Tibial nerve (tissue), 4 donors: ENCODE results near the gene CD2AP. TPM values are rescaled to one million over a fixed set of nuclear protein-coding genes. Genes with fewer than 3 reads are reported as not detected.
"Not testable (repeated sequence)": the region's sequence is repeated elsewhere in the genome, so short reads cannot be mapped to it uniquely, and the experiment has no call there.

Source experiments
- DNase-seq, 2 donors: peaks; one replicate each; pipeline ENCODE4 v3.0.0-alpha.2; 2019; ENCODE audit warnings: low spot score in 2 of 2
- H3K27ac ChIP-seq, 4 donors: fragments of 200-600 bp; sonication (generic) in 3 of 4; one replicate each; pipeline ENCODE4 v1.5.1; 2017 to 2019; ENCODE audit warnings: mild to moderate bottlenecking in 1 of 4
- H3K27me3 ChIP-seq, 2 donors: fragments of 200-600 bp; sonication (generic) in 1 of 2; one replicate each; pipeline versions ENCODE4 v1.5.1 to v1.6.0; 2017 to 2019
- H3K36me3 ChIP-seq, 3 donors: fragments of 200-600 bp; sonication (generic); one replicate each; pipeline ENCODE4 v1.5.1; 2018 to 2019
- H3K4me1 ChIP-seq, 4 donors: fragments of 200-600 bp; sonication (generic) in 3 of 4; one replicate each; pipeline ENCODE4 v1.5.1; 2017 to 2019
- H3K4me3 ChIP-seq, 4 donors: fragments of 200-600 bp; sonication (generic) in 3 of 4; one replicate each; pipeline ENCODE4 v1.5.1; 2017 to 2019; ENCODE audit warnings: mild to moderate bottlenecking in 1 of 4, moderate library complexity in 1 of 4
- H3K9me3 ChIP-seq, 4 donors: fragments of 200-600 bp; sonication (generic) in 3 of 4; one replicate each; pipeline ENCODE4 v1.5.1; 2017 to 2019
- EP300 ChIP-seq, 2 donors: sonication (generic); formaldehyde crosslinking; IDR thresholded peaks; one replicate each; pipeline ENCODE4 v1.6.1; 2017; ENCODE audit warnings: antibody characterized with exemption in 2 of 2, mild to moderate bottlenecking in 1 of 2
- POLR2A ChIP-seq, 2 donors: fragments of 450-650 bp; IDR thresholded peaks; one replicate each; pipeline ENCODE4 v1.6.1; 2017; ENCODE audit warnings: antibody characterized with exemption in 2 of 2, mild to moderate bottlenecking in 2 of 2, moderate library complexity in 2 of 2
- WGBS, 2 donors: methylation state at CpG; one replicate each; pipeline ENCODE4 v1.1.5; 2018; 5-methylcytosine and 5-hydroxymethylcytosine counted together
- total RNA-seq, 4 donors: library from RNA; depleted of rRNA; stranded (reverse); fragments of >200 nt; gene quantifications; one replicate each; pipeline ENCODE4 v1.1.0, GENCODE V29; 2016
- TF ChIP-seq, protein P1 (sequence below), 5 experiments: fragments of 200-600 bp in 3 of 5; fragments of 450-650 bp in 2 of 5; sonication (generic) in 3 of 5; IDR thresholded peaks; one replicate each; pipeline ENCODE4 v1.5.1; 2016 to 2019; ENCODE audit warnings: antibody characterized with exemption in 5 of 5, mild to moderate bottlenecking in 3 of 5, moderate library complexity in 2 of 5

Gene CD2AP
- total RNA-seq, 4 donors from 2014 or later = 18.4 to 32.1 (median 25.2) TPM

DNA sequence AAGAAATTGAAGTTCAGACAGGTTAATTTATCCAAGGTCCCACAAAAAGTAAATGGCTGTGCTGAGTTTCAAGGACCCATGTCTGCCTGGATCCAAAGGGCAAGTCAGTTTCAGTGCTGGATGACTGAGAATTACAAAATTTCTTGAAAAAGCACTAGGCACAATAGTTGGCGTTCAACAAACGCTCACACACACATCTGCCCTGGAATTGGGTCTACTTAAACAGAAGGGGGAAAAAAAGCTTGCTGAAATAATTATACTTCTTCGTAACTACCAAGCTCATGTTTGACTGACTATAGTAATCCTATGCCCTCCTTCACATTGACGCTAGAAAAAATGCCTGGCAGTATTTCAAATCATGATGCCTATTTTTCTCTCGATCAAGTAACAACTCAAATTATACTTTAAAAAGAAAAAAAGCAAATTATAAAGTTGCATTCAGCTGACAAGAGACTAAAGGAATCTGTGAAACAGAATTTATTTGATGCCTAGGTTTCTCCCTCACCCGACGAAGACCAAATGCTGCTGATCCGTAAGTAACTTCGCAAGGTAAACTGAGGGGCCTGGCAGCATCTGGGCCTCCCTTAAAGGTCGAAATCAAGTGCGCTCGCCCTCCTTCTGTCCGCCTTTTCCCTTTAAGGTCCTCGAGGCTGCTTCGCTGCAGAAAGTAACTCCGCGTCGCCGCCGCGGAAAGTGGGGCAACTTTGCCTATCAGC, 650 bp upstream of the CD2AP start:
- peak overlapping the region; percentile 95 to 97 (median 96) for H3K27ac ChIP-seq
- WGBS, 2 donors = 6 to 9% methylated on average over 21 of the region's 21 CpGs
- H3K27me3 ChIP-seq = no peaks in the 10 kb centered on the region
- H3K4me3 ChIP-seq = peak overlapping the region; percentile 83 to 99 (median 86)
- no peak for DNase-seq
- TF ChIP-seq, protein P1, sequence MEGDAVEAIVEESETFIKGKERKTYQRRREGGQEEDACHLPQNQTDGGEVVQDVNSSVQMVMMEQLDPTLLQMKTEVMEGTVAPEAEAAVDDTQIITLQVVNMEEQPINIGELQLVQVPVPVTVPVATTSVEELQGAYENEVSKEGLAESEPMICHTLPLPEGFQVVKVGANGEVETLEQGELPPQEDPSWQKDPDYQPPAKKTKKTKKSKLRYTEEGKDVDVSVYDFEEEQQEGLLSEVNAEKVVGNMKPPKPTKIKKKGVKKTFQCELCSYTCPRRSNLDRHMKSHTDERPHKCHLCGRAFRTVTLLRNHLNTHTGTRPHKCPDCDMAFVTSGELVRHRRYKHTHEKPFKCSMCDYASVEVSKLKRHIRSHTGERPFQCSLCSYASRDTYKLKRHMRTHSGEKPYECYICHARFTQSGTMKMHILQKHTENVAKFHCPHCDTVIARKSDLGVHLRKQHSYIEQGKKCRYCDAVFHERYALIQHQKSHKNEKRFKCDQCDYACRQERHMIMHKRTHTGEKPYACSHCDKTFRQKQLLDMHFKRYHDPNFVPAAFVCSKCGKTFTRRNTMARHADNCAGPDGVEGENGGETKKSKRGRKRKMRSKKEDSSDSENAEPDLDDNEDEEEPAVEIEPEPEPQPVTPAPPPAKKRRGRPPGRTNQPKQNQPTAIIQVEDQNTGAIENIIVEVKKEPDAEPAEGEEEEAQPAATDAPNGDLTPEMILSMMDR (IDR thresholded peaks at IDR 0.05) = no peak
- TF ChIP-seq EP300 (IDR thresholded peaks at IDR 0.05) (no peak), POLR2A (IDR thresholded peaks at IDR 0.05) (no peak)
- H3K36me3 ChIP-seq = no peaks in the 10 kb centered on the region
- H3K9me3 ChIP-seq = no peaks in the 10 kb centered on the region
- peaks cover 0 to 27% (median 6%) of the 10 kb centered on the region in 4 donors for H3K4me1 ChIP-seq

DNA sequence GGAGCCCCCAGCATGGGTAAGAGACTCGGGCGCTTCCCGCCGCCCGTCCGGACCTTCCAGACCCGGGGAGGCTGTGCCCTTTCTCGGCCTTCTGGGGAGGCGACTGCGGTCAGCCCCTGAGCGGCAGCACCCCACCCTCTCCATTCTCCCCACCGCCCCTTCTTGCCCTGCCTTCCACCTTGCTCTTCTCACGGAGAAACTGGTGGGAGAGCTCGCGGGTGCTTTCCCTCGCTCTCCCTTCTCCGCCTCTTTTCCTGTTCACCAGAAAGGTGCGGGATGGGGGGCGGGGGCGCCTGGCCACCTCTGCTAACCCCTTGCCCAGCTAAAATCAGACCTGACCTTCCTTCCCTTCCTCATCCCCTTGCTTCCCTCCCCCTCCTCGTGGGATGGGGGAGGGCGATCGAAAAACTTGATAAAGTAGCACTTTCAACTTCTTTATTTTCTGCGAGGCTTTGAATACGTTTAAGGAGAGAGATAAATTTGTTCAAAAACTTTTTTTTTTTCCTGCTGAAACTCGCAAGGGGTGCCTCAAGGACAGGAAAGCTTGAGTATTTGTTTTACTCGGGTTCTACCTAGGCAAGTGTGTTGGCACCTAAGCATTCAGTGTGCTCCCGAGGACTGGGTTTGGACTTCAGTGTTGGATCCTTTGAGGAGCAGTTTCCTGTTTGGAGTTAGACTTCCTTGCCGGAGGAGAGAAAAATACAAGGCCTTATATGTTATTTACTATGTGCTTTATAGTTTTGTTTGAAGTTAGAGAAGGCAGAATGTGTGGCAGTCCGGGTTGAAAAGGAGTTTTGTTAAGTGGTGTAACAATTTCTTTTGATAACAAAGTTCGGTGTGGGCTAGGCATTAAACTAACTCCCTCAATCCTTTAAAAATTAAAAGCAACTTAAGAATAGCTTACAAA, 897 bp downstream of the CD2AP start:
- Histone ChIP-seq H3K27me3 (no peaks in the 10 kb centered on the region), H3K9me3 (no peaks in the 10 kb centered on the region), H3K4me1 (peaks cover 0 to 28% (median 6%) of the 10 kb centered on the region in 4 donors), H3K27ac (peak overlapping the region; percentile 95 to 97 (median 96)), H3K4me3 (peak overlapping the region; percentile 83 to 99 (median 86)), H3K36me3 (no peaks in the 10 kb centered on the region)
- DNase-seq = peak in 1 of 2 donors; percentile 11
- TF ChIP-seq EP300 (IDR thresholded peaks at IDR 0.05) (no peak), POLR2A (IDR thresholded peaks at IDR 0.05) (peak in 1 of 2 donors; percentile 11)
- TF ChIP-seq, protein P1 (IDR thresholded peaks at IDR 0.05) = no peak
- WGBS, 2 donors = 0% methylated on average over 23 to 31 of the region's 31 CpGs

DNA sequence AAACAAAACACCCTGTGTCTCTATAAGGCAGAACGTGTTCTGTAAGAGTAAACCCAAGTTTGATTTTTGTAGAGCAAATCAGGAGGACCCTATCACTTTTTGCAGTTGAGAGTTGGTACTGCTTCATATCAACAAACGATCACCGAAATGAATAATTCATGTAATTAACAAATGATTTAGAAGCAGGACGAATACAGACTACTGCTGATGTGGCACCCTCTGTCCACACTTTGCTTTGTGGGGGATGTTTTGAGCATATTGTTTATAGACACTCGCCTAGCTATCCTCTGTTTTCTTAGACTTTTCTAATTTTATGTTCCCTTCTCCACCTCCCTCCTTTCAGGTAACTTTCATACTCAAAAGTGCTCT, 1.5 kb downstream of the CD2AP start:
- H3K4me3 ChIP-seq = peak overlapping the region; percentile 83 to 99 (median 86)
- no peak for DNase-seq
- no peaks in the 10 kb centered on the region for H3K27me3 ChIP-seq
- H3K9me3 ChIP-seq = no peaks in the 10 kb centered on the region
- no peak for TF ChIP-seq EP300 (IDR thresholded peaks at IDR 0.05)
- 5% methylated on average over 5 of the region's 5 CpGs for WGBS, 2 donors
- no peaks in the 10 kb centered on the region for H3K36me3 ChIP-seq
- H3K27ac ChIP-seq = peak overlapping the region in 2 of 4 donors; percentile 95 to 96
- H3K4me1 ChIP-seq = peaks cover 0 to 31% (median 6%) of the 10 kb centered on the region in 4 donors

- H3K27ac ChIP-seq = no peak overlapping the region
- DNase-seq = no peak
- H3K9me3 ChIP-seq = no peaks in the 10 kb centered on the region
- WGBS, 2 donors = 89 to 96% methylated on average over 3 of the region's 3 CpGs
- H3K4me3 ChIP-seq = no peak overlapping the region
- no peak for TF ChIP-seq POLR2A (IDR thresholded peaks at IDR 0.05)
- TF ChIP-seq, protein P1 (IDR thresholded peaks at IDR 0.05) = no peak
- no peak for TF ChIP-seq EP300 (IDR thresholded peaks at IDR 0.05)
- peaks cover 0 to 31% (median 10%) of the 10 kb centered on the region in 4 donors for H3K4me1 ChIP-seq
- no peaks in the 10 kb centered on the region for H3K27me3 ChIP-seq
- no peaks in the 10 kb centered on the region for H3K36me3 ChIP-seq
These were observed 2.3 kb downstream of the CD2AP start for GRCh38 chr6:47479874-47480273.

GRCh38 chr6:47481213-47481612, 3.6 kb downstream of the CD2AP start:
- not testable (repeated sequence) for H3K9me3 ChIP-seq, DNase-seq, H3K27ac ChIP-seq, H3K36me3 ChIP-seq, H3K27me3 ChIP-seq, H3K4me3 ChIP-seq
- 96 to 97% methylated on average over 8 of the region's 8 CpGs for WGBS, 2 donors
- H3K4me1 ChIP-seq = peaks cover 0 to 31% (median 10%) of the 10 kb centered on the region in 4 donors

DNA sequence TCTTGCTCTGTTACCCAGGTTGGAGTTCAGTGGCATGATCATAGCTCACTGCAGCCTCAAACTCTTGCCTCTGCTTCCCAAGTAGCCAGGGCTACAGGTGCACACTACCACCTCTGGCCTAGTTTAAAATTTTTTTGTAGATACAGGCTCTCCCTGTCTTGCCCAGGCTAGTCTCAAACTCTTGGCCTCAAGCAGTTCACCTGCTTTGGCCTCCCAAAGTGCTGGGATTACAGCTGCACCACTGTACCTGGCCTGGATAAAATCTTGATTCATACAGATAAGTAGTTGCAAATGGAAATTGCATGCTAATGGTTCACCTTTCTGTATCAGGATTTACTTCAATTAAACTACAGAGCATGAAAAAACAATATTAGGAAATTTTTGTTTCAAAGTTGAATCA, 4.2 kb downstream of the CD2AP start:
- H3K4me3 ChIP-seq = no peak overlapping the region
- no peaks in the 10 kb centered on the region for H3K9me3 ChIP-seq
- no peaks in the 10 kb centered on the region for H3K36me3 ChIP-seq
- peaks cover 0 to 27% (median 9%) of the 10 kb centered on the region in 4 donors for H3K4me1 ChIP-seq
- H3K27ac ChIP-seq = no peak overlapping the region
- DNase-seq = no peak
- no peaks in the 10 kb centered on the region for H3K27me3 ChIP-seq
- TF ChIP-seq EP300 (IDR thresholded peaks at IDR 0.05) (no peak), POLR2A (IDR thresholded peaks at IDR 0.05) (no peak)
- TF ChIP-seq, protein P1 (IDR thresholded peaks at IDR 0.05) = no peak
